Measurements from ENCODE around the gene VAV3. TPM values are rescaled to one million over a fixed set of nuclear protein-coding genes. Genes with fewer than 3 reads are reported as not detected.
A peak's percentile ranks its signal among the peaks of the same experiment; 100 is the strongest.

VAV3 gene
- total and polyA plus RNA-seq, 10 of the 15 experiments (the other 5 are each of a cell fraction or from before 2014, with no cell fraction given): 0.84 to 5.5 (median 3.4) TPM

DNA sequence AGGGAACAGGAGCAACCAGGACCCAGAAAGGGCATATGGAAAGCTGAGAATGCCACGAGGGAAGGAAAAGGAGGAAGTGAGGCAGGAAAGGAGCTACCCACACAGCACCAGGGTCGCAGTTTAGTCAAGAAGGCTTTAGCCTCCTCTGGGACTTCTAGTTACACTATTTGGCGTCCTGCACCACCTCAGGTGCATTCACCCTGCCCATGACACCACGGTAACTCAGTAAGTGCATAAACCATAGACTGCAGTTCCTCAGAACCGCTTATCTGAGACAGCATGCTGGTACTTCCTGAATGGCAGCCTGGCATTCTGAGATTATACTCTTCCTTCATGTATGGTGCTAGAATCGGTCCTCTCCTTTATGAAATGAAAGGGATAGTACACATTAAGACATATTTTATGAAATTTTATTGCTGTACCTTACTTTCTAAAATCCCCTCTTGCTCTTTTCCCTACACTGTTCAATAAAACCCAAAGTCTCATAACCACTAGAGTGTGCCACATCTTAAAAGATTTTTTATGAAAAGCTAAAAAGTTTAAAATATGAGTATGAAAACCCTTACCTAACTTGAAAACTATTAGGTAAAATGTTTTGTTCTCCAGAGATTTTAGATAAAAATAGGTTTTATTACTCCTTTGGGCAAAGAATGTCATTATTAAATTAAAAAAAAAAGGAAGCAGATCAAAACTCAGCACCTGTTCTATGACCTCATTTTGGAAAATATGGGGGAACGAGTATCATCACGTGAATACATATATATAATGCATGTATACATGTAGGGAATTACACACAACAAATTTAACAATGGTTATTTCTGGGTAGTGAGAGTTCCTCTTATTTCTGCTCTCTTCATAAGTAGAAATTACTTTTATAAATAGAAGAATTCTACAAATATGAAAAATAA, 67.3 kb downstream of the VAV3 start:
- Histone ChIP-seq H3K4me3 (no peak overlapping the region), H4K20me1 (ENCODE audit: control insufficient read depth, insufficient read depth) (no peaks in the 10 kb centered on the region), H3K27ac (ENCODE audit: control insufficient read depth, insufficient read depth) (no peak overlapping the region), H3K9ac (ENCODE audit: control insufficient read depth, insufficient read depth, low read length) (no peak overlapping the region), H3K9me3 (replicated peaks; ENCODE audit: control insufficient read depth, insufficient read depth, low read length) (no peaks in the 10 kb centered on the region), H3K36me3 (ENCODE audit: control insufficient read depth in 2 of 2, insufficient read depth in 2 of 2, low read length in 1 of 2) (no peaks in the 10 kb centered on the region), H3K4me1 (ENCODE audit: control insufficient read depth, insufficient read depth, low read length) (peaks cover 14% of the 10 kb centered on the region), H3K79me2 (ENCODE audit: control insufficient read depth, insufficient read depth, low read length) (no peaks in the 10 kb centered on the region), H3K27me3 (replicated peaks in 1 of 2; ENCODE audit: control insufficient read depth in 2 of 2, insufficient read depth in 2 of 2, low read length in 1 of 2) (no peaks in the 10 kb centered on the region), H3K4me2 (ENCODE audit: control insufficient read depth, insufficient read depth) (no peak overlapping the region), H2AFZ (ENCODE audit: control insufficient read depth, low read depth, low read length) (no peak overlapping the region)
- in situ Hi-C loops (cut with MboI): no loop called here
- SMC1A ChIA-PET (ENCODE audit: uncharacterized antibody, unreplicated experiment): interaction anchor here (0.5 to 1.5 kb wide), 8 partner anchors 12 to 230 kb away, joined by 3 to 9 read pairs (median 4); no protein-coding TSS in a partner anchor
- CTCF ChIA-PET: interaction anchor here (1.1 to 1.6 kb wide), 7 partner anchors 18 to 229 kb away, joined by 3 to 11 read pairs (median 4); no protein-coding TSS in a partner anchor
- POLR2A ChIA-PET: no interaction called here
- RAD21 ChIA-PET (ENCODE audit: unreplicated experiment): interaction anchor here (0.9 to 1.8 kb wide), 7 partner anchors 25 to 229 kb away, joined by 3 to 14 read pairs (median 4); no protein-coding TSS in a partner anchor
- no TSS peak for BruUV-seq (replicated peaks)
- 2% methylated on average over 8 of the region's 8 CpGs for WGBS (ENCODE audit: insufficient coverage, insufficient replicate concordance, low lambda C conversion rate, missing lambda C conversion rate)
- ATAC-seq (peak; percentile 76), DNase-seq (ENCODE audit: low read depth, low spot score) (no peak), FAIRE-seq (no peak)
- intact Hi-C loops (cut with micrococcal nuclease; ENCODE audit: unreplicated experiment): loop anchor here (2.0 kb wide), 1 partner anchor 37 kb away; no protein-coding TSS in a partner anchor
- no peak for TF ChIP-seq SMC3 (IDR thresholded peaks at IDR 0.05; ENCODE audit: borderline replicate concordance, low read length)
- TF ChIP-seq EED (IDR thresholded peaks at IDR 0.05; ENCODE audit: low read depth): peak; percentile 62; the same call in 1 of the 2 replicates
- no peak for TF ChIP-seq YBX1 (IDR thresholded peaks at IDR 0.05)
- TF ChIP-seq IKZF1 (conservative IDR thresholded peaks at IDR 0.05): 0 out of 2 replicates have a peak, but pooled peaks have one; percentile 44
- TF ChIP-seq RB1 (IDR thresholded peaks at IDR 0.05; ENCODE audit: borderline replicate concordance): no peak
- no peak for TF ChIP-seq SMAD5 (IDR thresholded peaks at IDR 0.05; ENCODE audit: low read depth)
- no peak for TF ChIP-seq FOS (IDR thresholded peaks at IDR 0.05; ENCODE audit: borderline replicate concordance, extremely low read depth, insufficient read length)
- no peak for TF ChIP-seq SIX5 (IDR thresholded peaks at IDR 0.05; ENCODE audit: low read depth, low read length, severe bottlenecking)
- TF ChIP-seq TARDBP (IDR thresholded peaks at IDR 0.05; ENCODE audit: borderline replicate concordance): no peak
- 0 out of 2 replicates have a peak, but pooled peaks have one; percentile 11 for TF ChIP-seq ATF7 (IDR thresholded peaks at IDR 0.05; ENCODE audit: low read depth)
- TF ChIP-seq TCF7 (IDR thresholded peaks at IDR 0.05; ENCODE audit: borderline replicate concordance): no peak
- no peak for TF ChIP-seq MAX (IDR thresholded peaks at IDR 0.05; ENCODE audit: low read depth, low read length)
- TF ChIP-seq HCFC1 (IDR thresholded peaks at IDR 0.05; ENCODE audit: low read length): no peak
- no peak for TF ChIP-seq BHLHE40 (IDR thresholded peaks at IDR 0.05; ENCODE audit: borderline replicate concordance in 1 of 2, low read depth in 2 of 2, low read length in 1 of 2)
- TF ChIP-seq CBX3 (IDR thresholded peaks at IDR 0.05; ENCODE audit: borderline replicate concordance, low read depth): no peak
- TF ChIP-seq GABPA (IDR thresholded peaks at IDR 0.05; ENCODE audit: low read depth): no peak
- no peak for TF ChIP-seq ZNF274 (IDR thresholded peaks at IDR 0.05; ENCODE audit: insufficient read depth, insufficient read length)
- peak; percentile 67 for TF ChIP-seq SPI1 (IDR thresholded peaks at IDR 0.05; ENCODE audit: borderline replicate concordance, insufficient read depth, low read depth, low read length)
- TF ChIP-seq NR2C1 (IDR thresholded peaks at IDR 0.05): no peak
- no peak for TF ChIP-seq E4F1 (IDR thresholded peaks at IDR 0.05; ENCODE audit: borderline replicate concordance, partially characterized antibody)
- no peak for TF ChIP-seq SUPT20H (IDR thresholded peaks at IDR 0.05; ENCODE audit: borderline replicate concordance, control insufficient read depth, low read depth, low read length)
- no peak for TF ChIP-seq SIN3A (IDR thresholded peaks at IDR 0.05; ENCODE audit: low read depth, low read length)
- TF ChIP-seq DPF2 (IDR thresholded peaks at IDR 0.05): 0 out of 2 replicates have a peak, but pooled peaks have one; percentile 35

Measured in GM12878 (cell line).